GM21786 (cell line): Measurements from ENCODE around the gene PSMB5.

Experiments used
- ATAC-seq: cut with Tn5 transposase; IDR thresholded peaks from one replicate; pipeline ENCODE4 v1.9.1; 2021; ENCODE audit not compliant: unreplicated experiment

The PSMB5 gene

GRCh38 chr14:23045419-23046357, 11.0 kb upstream of the PSMB5 start:
- ATAC-seq: no peak

DNA sequence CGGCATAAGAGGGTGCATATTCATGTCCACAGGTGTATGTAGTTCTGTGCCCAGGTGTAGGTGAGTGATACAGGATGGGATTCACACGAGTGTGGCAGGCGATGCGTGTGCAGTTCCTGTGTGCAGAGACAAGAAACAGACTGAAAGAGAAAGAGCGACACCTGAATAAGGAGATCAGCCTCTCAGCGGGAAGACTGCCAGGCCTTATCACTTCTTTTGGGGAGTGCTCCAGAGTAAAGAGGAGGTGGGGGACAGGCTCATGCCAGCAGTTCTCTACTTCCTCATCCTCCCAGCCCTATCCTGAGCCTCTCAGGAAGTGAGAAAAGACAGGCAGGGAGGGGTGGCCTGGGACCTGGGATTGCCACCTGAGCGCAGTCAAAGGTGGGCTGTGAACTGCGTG, 10.1 kb upstream of the PSMB5 start:
- ATAC-seq: no peak

DNA sequence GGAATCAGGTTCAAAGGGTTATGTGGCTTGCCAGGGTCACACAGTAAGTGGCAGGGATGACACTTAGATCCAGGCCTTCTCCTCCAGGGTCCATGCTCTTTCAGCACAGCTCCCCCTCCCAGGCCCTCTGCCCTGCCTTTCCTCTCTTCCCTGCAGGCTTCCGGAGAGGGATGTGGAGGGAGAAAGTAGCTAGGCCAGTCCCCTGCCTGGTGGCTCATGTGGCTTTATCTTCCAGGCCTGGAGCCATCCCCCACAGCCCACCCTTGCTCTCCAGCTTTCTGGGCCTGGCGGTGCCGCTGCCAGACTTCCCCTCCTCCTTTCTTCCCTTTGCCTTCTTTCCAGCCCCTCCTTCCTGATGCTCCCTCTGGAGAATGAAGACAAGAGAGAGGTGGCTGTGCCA, 9.1 kb upstream of the PSMB5 start:
- no peak for ATAC-seq

DNA sequence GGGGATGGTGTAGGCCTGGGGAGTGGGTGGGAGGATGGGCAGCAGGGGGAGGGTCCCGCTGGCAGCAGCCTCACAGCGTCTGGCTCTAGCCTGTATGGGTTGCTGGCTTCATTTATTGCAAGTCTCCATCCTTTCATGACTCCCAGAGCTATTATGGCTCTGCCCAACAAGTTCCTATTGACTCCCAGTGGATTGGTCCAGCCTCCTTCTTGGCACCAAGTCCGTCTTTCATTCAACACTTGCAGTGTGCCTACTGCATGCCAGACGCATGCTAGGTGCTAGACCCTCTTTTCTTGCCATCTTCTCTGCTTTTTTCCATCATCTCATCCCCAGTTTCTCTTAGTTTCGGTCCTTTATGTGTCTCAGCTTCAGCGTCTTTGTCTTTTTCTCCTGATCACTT, 8.4 kb upstream of the PSMB5 start:
- ATAC-seq: no peak

GRCh38 chr14:23042162-23042965, 7.7 kb upstream of the PSMB5 start, which contains the start of gene PSMB11:
Gene PSMB11 (plus strand): TSS chr14:23042212. CDS start chr14:23042226, 14 bp downstream.
- no peak for ATAC-seq

DNA sequence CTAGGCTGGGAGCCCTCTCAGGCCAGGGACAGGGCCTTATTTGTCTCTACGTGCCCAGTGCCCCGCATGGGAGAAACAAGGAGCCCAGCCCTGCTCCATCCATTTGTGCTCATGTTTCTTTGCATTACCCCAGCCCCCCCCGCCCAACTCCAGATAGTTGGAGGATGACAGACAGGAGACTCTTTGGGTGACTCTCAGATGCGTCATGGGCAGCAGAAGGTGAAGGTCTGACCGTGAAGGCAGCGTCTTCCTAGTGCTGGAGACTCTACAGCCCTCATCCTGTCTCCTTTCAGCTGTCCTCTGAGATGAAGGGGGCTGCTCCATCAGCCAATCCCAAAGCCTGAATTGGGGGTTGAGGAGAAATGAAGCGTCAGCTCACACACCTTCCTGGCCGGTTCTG, 7.0 kb upstream of the PSMB5 start:
- ATAC-seq: no peak

- no peak for ATAC-seq
These were observed 5.4 kb upstream of the PSMB5 start for GRCh38 chr14:23040100-23040499.

DNA sequence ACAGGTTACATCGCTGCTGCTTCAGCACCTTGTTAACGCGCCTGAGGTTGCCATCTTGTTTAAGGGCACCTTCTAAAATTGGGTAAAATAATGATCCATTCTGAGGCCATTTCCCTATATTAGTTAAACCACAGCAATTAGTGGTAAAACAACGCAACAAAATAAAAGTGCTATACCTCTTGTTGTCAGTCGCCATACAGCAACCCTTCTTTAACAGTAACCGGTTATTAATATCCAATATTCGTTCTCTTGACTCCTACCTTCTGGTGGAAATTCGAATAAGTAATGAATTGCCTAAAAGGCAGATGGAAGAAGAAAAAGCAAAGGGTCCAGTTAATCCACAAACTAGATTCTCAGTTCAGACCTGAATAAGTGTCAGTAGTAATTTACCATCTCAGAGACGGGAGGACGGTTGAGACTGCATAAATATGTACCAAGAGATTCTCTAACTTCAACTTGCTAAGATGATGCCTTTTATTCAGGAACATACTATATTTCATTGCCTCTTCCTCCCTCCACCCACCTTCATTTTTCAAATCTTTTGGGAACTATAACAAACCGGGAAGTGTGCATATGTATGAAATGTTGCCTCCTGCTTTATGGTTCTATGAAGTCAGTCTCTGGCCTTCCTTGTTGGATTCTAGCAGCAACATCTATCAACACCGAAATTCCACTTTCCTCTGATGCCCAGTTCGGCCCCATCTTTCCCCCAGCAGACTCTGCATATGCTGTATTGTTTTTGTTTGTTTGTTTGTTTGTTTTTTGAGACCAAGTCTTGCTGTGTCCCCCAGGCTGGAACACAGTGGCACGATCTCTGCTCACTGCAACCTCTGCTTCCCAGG, 824 bp upstream of the PSMB5 start:
- no peak for ATAC-seq

- ATAC-seq: no peak
These were observed 751 bp downstream of the PSMB5 start for GRCh38 chr14:23033801-23034497.

DNA sequence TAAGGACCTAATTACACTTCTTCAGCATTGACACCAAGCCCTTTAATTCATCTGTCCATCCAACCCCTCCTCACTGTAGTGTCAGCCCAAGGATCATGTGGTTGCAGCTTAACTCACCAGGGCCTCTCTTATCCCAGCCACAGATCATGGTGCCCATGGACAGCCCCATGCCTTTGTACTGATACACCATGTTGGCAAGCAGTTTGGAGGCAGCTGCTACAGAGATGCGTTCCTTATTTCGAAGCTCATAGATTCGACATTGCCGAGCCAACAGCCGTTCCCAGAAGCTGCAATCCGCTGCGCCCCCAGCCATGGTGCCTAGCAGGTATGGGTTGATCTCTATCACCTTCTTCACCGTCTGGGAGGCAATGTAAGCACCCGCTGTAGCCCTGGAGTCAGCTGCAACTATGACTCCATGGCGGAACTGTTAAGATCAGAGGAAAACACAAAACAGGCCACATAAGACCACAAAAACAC, 1.4 kb downstream of the PSMB5 start:
- ATAC-seq: no peak

DNA sequence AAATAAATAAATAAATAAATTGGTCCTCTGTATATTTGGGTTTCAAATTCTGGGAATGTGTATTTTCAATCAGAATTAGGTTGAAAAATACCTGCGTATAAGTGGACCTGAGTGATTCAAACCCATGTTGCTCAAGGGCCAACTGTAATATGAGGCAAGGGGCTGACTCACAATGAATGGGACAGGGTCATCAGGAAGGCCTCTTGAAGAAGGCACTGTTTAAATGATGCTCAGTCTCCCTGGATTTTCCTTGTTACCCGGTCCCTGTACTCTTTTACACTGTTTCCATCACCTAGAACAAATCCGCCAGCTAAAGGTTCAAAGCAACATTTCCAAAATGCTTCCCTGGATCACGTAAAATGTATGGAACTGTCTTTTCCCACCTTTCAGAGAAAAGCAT, 3.8 kb downstream of the PSMB5 start:
- ATAC-seq: no peak

- ATAC-seq: no peak
These were observed 5.9 kb downstream of the PSMB5 start for GRCh38 chr14:23028799-23029198.

- no peak for ATAC-seq
These were observed 9.4 kb downstream of the PSMB5 start for GRCh38 chr14:23025151-23025814.

DNA sequence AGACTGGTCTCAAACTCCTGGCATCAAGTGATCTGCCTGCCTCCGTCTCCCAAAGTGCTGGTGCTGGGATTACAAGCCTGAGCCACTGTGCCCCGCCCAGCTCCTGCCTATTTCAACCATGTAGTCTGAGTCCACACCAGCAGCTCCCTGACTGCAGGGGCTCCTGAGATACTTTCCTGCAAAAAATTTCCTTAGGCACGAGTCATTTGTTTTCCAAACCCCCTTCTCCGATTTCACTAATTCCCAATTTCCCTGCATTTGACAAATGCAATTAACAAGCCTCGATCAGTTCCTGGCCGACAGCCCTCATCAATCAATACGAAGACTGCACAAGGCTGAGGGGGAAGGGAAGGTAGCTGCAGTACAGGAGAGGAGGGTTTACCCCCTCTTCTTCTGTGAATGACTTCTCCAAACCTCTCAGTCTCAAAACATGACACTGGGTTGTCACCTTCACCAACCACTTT, 10.1 kb downstream of the PSMB5 start:
- no peak for ATAC-seq

- ATAC-seq: no peak
These were observed 10.9 kb downstream of the PSMB5 start for GRCh38 chr14:23023795-23024152.

DNA sequence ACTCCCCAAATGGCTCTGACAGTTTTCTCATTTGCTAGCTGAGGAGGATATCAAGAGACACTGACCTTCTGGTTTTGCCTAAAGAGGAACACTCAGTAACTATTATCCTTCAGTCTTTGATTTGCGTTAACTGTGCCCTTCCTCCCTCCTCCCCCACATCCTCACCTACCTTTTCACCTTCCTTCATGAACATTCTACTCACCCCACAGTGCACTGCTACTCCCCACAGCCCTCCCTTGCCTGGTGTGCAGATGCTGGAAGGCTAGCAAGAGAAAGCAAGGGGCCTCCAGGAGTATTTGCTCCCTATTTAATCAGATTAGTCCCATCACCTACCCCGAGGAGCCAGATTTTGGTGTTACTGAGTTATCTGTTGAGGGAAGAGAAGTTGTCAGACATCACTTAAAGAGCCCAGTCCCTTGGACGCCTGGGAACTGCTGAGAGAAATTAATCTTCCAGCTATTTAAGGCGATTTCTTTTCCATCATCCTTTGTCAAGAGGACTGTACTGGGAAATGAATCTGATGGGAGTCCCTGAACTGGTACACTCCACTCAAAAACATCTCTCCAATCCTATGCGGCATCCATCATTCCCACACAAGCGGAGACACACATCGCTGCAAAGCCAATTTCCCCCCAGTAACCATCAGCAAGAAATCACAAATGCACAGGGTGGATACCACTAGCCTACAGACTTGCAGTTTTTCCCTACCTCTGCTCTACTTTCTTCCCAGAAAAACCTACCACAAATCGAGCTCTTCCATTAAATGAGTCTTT, 11.5 kb downstream of the PSMB5 start:
- ATAC-seq: no peak

GRCh38 chr14:23021889-23022442, 12.7 kb downstream of the PSMB5 start:
- no peak for ATAC-seq

- no peak for ATAC-seq
These were observed 13.3 kb downstream of the PSMB5 start for GRCh38 chr14:23021434-23021833.
